Activated CD4-positive, alpha-beta T cell treated with anti-CD3 and anti-CD28 coated beads, Interleukin-2, amount 50 U/mL, for 16 hours (primary cell): ENCODE results near the gene APP.

ENCODE experiments used
- DNase-seq: peaks from one replicate; pipeline ENCODE4 v3.0.0-alpha.2; 2020

Gene APP

GRCh38 chr21:25857308-25858074 is 313.1 kb downstream of the APP start:
- DNase-seq: no peak

- no peak for DNase-seq
Measured at GRCh38 chr21:25855576-25855975, 315.0 kb downstream of the APP start.

- no peak for DNase-seq
Measured at GRCh38 chr21:25850126-25850842, 320.3 kb downstream of the APP start.

- DNase-seq: no peak
Measured at GRCh38 chr21:25848309-25848708, 322.3 kb downstream of the APP start.

- DNase-seq: peak; percentile 71
Measured at GRCh38 chr21:25845729-25846256, 324.8 kb downstream of the APP start.

- DNase-seq: no peak
Measured at GRCh38 chr21:25842925-25843324, 327.6 kb downstream of the APP start.

- DNase-seq: no peak
Measured at GRCh38 chr21:25838809-25839208, 331.8 kb downstream of the APP start.

- no peak for DNase-seq
Measured at GRCh38 chr21:25837533-25838265, 332.9 kb downstream of the APP start.

GRCh38 chr21:25836396-25836795 is 334.2 kb downstream of the APP start:
- no peak for DNase-seq

- no peak for DNase-seq
Measured at GRCh38 chr21:25834381-25834780, 336.2 kb downstream of the APP start.

- peak; percentile 53 for DNase-seq
Measured at GRCh38 chr21:25831300-25831960, 339.1 kb downstream of the APP start.
